Midbrain (tissue), 1 donor: ENCODE measurements around the gene MROH7.

Experiments
- DNase-seq: peaks from one replicate; lab custom pipeline; 2025; lab: John Stamatoyannopoulos, UW

MROH7 gene

GRCh38 chr1:54640863-54641836 lies at the start of gene MROH7:
TSS of gene MROH7 (plus strand) at chr1:54641786. CDS start at chr1:54652927, 11,141 bp downstream.
- DNase-seq = no peak

DNA sequence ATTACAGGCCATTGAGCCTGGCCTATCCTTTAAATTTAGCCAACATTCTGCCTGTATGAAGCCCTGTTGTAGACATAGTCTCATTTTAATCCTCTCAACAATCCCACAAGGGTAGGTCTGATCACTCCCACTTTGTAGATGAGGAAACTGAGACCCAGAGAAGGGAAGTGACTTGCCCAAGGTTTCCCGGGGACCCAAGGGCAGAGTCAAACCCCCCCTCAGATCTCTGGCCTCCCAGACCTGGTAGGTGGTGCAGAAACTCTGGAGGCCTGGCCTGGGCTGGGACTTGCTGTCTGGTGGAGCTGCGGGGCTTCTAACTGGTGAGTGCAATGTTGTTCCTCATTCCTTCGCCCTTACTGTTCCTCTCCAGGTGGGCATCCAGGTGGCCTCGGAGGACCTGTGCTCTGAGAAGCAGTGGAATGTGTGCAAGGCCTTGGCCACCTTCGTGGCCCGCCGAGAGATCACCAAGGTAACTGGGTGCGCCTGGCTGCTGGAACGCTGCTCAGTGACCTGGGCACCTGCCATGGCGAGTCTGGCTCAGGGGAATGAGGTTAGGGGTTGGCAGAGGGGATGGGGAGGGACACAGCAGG lies 47.9 kb upstream of the MROH7 start:
- DNase-seq = no peak

DNA sequence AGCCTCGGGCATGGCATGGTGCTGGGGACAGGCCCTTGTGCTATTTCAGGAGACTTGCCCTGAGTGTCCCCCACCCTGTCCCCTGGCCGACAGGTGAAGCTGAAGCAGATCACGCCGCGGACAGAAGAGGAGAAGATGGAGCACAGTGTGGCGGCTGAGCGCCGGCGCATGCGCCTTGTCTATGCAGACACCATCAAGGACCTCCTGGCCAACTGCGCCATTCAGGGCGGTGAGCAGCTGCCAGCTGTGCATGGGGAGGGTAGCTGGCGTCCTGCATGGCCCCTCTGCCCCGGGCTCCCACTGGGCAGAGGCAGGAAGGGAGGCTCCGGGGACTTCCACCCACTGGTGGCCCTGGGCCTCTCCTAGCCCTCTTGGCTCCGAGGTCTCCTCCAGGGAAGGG lies 47.1 kb upstream of the MROH7 start:
- no peak for DNase-seq

- DNase-seq = no peak
Observed at GRCh38 chr1:54595956-54596498, 45.6 kb upstream of the MROH7 start.

DNA sequence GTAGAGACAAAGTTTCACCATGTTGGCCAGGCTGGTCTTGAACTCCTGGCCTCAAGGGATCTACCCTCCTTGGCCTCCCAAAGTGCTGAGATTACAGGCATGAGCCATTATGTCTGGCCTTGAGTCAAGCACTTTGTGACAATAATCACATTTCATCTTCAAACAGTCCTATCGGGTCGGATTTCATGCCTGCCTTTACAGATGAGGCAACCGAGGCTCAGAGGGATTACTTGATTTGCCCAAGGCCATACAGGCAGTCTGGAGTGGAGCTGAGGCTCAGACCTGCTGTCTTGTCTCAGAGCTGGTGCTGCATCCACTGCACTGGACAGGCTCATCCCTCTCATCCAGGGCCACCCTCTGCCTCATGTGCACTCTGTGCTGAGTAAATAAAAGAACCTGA lies 44.8 kb upstream of the MROH7 start:
- no peak for DNase-seq

DNA sequence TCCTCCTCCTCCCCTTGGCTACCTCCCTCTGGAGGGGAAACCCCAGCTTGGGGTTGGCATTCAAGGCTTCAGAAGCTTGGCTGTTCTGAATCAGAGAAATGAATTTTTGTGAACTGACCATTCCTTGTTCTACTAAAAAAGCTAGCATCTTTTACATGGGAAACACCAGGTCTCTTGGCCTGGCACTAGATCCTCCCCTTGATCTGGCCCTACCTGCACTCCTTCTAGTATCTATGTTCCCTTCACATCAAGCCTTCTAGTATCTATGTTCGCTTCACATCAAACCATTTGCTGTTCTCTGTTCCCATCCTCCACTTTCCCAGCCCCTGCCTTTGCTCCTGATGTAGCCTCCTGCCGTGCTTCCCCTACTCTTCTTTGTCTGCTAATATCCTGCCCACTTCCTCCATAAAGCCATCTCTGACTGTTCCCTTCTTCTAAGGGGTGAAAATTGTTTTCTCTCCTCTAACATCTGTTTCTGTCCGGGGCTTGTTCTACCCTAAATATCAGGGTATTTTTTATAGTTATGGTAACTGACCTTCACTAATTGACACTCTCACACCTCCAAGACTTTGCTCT lies 44.0 kb upstream of the MROH7 start:
- no peak for DNase-seq

DNA sequence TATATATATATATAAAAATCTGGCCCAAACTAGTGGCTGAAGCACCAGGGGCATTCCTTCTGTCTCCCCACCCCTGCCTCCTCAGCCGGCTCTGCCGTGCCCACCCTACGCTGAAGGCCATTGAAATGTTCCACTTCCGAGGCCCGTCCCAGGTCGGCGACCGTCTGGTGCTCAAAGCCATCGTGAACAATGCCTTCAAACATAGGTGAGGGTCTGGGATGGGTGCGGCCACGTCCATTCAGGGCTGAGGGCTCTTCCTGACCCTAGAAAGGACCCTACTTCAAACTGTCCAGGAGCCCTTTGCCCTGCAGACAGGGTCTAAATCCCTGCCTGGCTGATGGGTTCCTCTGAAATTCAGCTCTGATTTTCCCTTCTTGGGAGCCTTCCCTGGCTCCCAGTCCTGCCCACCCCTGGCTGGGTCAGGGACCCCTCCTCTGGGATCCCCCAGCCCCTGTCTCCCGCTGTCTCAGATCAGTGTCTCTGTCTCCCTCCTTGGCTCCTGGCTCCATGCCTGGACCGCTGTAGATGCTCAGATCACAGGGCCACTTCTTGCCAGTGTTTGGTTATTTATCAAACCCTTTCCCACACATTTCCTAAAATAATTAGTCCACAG lies 42.3 kb upstream of the MROH7 start:
- DNase-seq = no peak

DNA sequence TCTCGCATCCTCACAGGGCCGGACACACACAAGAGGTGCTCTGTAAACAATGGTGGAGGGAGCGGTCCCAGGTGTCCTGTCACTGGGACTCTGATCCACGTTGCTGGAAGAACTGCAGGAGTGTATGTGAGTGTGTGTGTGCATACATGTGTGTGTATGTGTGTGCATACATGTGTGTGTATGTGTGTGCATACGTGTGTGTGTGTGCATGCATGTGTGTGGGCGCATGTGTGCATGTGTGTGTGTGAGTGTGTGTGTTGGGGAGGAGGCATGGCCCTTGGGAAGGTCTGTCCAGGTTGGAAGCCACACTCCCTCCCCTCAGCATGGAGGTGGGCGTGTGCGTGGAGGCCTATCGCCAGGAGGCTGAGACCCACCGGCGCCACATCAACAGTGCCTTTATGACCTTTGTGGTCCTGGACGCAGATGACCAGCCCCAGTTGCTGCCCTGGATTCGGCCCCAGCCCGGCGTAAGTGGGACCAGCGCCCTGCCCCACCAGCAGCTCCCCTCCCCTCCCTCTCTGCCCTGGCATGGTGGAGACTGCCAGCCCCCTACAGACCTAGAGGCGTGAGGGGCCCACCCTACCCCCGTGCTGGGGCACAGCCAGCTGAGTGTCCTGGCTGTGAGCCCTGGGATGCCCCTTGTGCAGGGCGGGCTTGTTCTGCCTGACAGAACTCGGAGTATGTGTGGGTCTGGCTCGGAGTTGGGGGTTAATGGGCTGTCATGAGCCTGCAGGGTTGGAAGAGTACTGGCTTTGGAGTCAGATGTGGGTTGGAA lies 40.5 kb upstream of the MROH7 start:
- DNase-seq = no peak

DNA sequence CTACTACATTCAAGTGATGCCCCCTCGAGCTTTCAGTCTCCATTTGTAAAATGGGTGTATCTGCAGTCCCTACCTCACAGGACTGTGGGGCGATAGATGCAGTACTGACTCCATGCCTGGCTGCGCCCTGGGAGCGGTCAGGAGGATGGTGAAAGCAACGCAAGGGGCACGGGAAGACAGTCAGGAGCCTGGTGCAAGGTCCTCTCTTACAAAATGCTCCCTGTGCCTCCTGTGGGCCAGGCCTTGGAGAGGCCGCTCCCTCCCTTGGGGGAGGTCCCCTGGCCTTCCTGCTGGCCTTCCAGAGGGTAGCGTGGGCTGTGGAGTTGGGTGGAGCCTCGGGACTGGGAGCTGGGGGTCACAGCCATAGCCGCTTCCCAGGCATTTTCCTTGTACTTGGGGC lies 39.9 kb upstream of the MROH7 start:
- DNase-seq = no peak

DNA sequence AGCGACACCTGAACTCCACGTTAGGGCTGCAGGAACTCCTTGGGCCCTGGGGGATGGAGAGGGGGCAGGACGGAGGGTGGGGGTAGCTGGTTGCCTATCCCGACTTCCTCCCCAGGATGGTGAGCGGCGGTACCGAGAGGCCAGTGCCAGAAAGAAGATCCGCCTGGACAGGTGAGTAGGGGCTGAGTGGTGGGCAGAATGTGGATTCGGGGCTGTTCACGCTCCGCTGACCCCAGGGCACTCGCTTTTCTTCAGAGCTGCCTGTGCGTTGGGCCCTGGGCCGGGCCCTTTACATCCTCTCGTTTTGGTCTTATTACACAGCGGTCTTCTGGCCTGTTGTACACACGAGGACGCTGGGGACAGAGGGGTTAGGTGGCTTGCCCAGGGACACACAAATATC lies 39.0 kb upstream of the MROH7 start:
- no peak for DNase-seq

DNA sequence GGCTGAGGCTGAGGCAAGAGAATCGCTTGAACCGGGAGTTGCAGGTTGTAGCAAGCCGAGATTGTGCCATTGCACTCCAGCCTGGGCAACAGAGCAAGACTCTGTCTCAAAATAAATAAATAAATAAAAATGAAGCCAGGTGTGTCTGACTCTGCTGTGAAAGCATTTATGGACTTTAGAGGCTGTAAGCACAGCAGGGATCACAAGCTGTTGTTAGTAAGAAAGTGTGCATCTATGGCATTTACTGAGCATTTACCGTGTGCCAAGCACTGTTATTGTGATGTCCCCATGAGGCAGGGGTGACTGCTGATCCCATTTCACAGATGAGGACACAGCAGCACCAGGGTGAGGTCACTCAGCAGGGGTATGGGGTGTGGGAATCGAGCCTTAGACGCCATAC lies 38.3 kb upstream of the MROH7 start:
- DNase-seq = no peak

DNA sequence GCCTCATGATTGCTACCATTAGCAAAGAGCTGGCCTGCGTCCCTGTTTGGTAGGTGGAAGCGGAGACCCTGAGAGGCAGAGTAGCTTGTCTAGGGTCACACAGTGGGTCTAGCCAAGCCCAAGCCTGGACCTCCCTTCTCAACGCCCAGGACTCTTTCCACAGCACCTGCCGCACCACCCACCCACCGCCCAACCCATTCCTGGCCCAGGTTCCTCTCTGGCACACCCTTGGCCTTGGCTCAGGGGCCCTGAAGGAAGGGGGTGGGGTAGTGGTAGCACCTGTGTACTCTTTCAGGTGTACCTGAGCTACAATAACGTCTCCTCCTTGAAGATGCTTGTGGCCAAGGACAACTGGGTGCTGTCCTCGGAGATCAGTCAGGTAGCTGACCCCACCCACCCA lies 37.5 kb upstream of the MROH7 start:
- no peak for DNase-seq

GRCh38 chr1:54604572-54605370 lies 36.8 kb upstream of the MROH7 start:
- DNase-seq = no peak

GRCh38 chr1:54606096-54606989 lies 35.2 kb upstream of the MROH7 start:
- no peak for DNase-seq

DNA sequence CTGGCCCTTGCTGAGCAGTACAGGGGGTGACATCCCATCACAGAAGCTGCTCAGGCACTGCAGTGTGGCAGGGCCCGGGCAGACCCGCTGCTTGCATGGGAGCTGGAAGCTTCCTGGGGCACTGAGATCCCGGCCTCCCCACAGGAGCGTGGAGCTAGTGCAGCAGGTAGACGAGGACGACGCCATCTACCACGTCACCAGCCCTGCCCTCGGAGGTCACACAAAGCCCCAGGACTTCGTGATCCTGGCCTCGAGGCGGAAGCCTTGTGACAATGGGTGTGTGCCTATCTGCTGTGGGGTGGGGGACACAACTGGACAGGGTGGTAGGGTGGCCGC lies 34.6 kb upstream of the MROH7 start:
- no peak for DNase-seq

DNA sequence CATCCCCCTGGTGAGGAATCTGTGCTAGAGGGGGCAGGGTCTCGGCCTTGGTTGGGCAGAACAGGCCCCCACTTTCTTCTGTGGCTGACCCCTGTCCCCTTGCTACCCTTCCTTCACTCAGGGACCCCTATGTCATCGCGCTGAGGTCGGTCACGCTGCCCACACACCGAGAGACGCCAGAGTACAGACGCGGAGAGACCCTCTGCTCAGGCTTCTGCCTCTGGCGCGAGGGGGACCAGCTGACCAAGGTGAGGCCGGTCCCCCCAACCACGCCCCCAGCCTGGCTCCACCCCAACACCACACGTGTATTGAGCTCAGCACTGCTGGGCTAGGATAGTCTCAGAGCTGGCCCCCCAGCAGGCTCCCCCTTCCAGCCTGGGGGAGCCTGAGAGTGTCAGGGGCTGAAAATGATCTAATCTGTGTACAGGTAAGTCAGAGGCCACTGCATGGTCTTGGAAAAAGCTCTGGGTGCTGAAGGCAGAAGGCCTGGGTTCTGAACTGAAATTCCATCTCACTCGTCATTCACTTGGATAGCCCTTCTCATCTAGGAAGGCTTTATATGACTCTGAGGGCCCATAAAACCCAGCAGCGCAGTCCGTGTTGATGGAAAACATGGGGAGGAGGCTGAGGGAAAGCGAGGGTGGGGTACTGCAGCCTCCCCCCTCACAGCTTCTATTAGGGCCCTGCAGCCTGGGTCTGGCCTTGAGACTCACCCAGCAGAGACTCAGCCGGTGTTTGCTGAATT lies 33.6 kb upstream of the MROH7 start:
- no peak for DNase-seq

DNA sequence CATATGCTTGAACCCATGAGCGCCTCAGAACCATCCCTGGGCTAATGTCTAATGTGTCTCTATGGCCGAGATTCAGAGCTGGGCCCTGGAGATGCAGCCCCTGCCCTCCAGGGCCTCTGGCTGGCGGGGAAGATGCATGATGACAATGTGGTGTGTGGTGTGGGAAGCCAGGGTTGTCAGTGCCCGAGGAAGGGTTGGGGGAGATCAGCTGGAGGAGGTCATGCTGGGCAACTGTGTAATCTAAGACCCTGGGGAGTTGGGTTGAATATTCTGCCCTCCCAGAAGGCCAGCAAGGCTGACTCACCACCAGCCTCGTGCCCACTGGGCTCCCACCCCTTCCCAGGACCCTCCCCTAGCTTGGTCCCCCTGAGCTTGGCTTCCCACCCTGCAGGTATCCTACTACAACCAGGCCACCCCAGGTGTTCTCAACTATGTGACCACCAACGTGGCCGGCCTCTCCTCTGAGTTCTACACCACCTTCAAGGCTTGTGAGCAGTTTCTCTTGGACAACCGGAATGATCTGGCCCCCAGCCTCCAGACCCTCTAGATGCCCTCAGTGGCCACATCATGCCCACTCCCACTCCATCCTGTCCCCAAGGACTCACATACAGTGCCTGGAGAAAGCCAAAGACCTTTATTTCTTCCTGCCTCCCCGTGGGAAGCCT lies 32.9 kb upstream of the MROH7 start:
- DNase-seq = no peak

DNA sequence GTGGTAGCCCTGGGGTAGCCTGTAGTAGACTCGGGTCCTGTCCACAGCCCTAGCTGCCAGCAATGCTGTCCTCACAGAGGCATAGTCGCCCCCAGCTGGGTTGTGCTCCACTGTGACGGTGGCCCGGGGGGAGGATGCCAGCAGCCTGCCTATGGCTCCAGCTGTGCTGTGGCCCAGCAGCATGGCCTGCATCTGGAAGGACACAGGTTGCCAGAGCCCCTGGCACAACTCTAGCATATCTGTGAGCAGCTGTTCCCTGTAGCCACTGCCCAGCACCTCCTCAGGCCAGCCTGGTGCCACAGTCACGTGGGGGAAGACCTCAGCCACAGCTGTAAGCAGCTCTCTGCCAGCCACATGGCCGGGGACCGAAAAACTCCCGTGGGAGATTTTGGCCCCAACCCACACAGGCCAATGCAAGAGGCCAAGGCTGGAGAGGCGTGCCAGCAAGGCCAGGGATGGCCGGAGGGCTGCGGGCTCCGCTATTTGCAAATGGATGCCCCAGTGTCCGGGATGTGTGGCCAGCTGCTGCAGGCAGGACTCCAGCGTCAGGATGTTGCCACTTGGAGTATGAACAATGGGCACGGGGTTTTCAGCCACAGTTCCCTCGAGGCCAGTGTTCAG lies 32.2 kb upstream of the MROH7 start:
- DNase-seq = peak; percentile 33
